Measurements from ENCODE around the gene SAMD10. TPM values are rescaled to one million over a fixed set of nuclear protein-coding genes. Genes with fewer than 3 reads are reported as not detected.

The SAMD10 gene
- total and polyA plus RNA-seq, 4 experiments from 2014 or later: 7.4 to 13.0 (median 8.6) TPM

GRCh38 chr20:63945921-63946920 is 33.2 kb downstream of the SAMD10 start:
- peak in 1 of 5 donors; percentile 24 for DNase-seq
- intact Hi-C loops (cut with micrococcal nuclease): no loop called here
- no peaks in the 10 kb centered on the region for H3K27me3 ChIP-seq (ENCODE audit: insufficient read depth, low read length)
- H3K4me3 Mint-ChIP-seq: peak overlapping the region in 1 of 8 donors; percentile 90
- peaks cover 29 to 66% (median 44%) of the 10 kb centered on the region in 4 donors for H3K4me1 Mint-ChIP-seq
- peak overlapping the region in 4 of 7 donors; percentile 30 to 99 (median 64) for H3K27ac Mint-ChIP-seq
- peaks cover 0 to 2% (median 0%) of the 10 kb centered on the region in 8 donors for H3K9me3 Mint-ChIP-seq
- peaks cover 25% of the 10 kb centered on the region for H3K36me3 ChIP-seq (ENCODE audit: insufficient read depth, low read length)
- H3K36me3 Mint-ChIP-seq: peaks cover 7 to 32% of the 10 kb centered on the region in 2 donors
- H3K27me3 Mint-ChIP-seq: no peaks in the 10 kb centered on the region
- peaks cover 54% of the 10 kb centered on the region for H3K4me1 ChIP-seq (ENCODE audit: insufficient read depth, low read length)
- no peak overlapping the region for H3K27ac ChIP-seq (ENCODE audit: low read depth, low read length)
- H3K9me3 ChIP-seq (ENCODE audit: control insufficient read depth in 1 of 2, low read length in 2 of 2): no peaks in the 10 kb centered on the region
- POLR2A ChIA-PET (ENCODE audit: partially characterized antibody): interaction anchor here (0.9 kb wide), 1 partner anchor 10 kb away, joined by 3 read pairs; the partner anchor contains the start of gene UCKL1
- H3K4me3 ChIP-seq (ENCODE audit: low read length in 2 of 2): no peak overlapping the region
- CTCF ChIA-PET (ENCODE audit: partially characterized antibody): no interaction called here

- Mint-ChIP-seq H3K4me3 (no peak overlapping the region), H3K27me3 (no peaks in the 10 kb centered on the region), H3K9me3 (peaks cover 0 to 2% (median 0%) of the 10 kb centered on the region in 8 donors), H3K4me1 (peaks cover 28 to 61% (median 47%) of the 10 kb centered on the region in 4 donors), H3K27ac (peak overlapping the region in 4 of 7 donors; percentile 18 to 61 (median 40)), H3K36me3 (peaks cover 7 to 37% of the 10 kb centered on the region in 2 donors)
- intact Hi-C loops (cut with micrococcal nuclease): no loop called here
- H3K9me3 ChIP-seq (ENCODE audit: control insufficient read depth in 1 of 2, low read length in 2 of 2): no peaks in the 10 kb centered on the region
- no peak for DNase-seq
- ChIA-PET POLR2A (ENCODE audit: partially characterized antibody) (no interaction called here), CTCF (ENCODE audit: partially characterized antibody) (no interaction called here)
- no peak overlapping the region for H3K4me3 ChIP-seq (ENCODE audit: low read length in 2 of 2)
- H3K27ac ChIP-seq (ENCODE audit: low read depth, low read length): no peak overlapping the region
- H3K4me1 ChIP-seq (ENCODE audit: insufficient read depth, low read length): peaks cover 58% of the 10 kb centered on the region
- no peaks in the 10 kb centered on the region for H3K27me3 ChIP-seq (ENCODE audit: insufficient read depth, low read length)
- H3K36me3 ChIP-seq (ENCODE audit: insufficient read depth, low read length): peaks cover 36% of the 10 kb centered on the region
Observed at GRCh38 chr20:63945031-63945658, 34.3 kb downstream of the SAMD10 start.

- Histone ChIP-seq H3K4me1 (ENCODE audit: insufficient read depth, low read length) (peaks cover 49% of the 10 kb centered on the region), H3K9me3 (ENCODE audit: control insufficient read depth in 1 of 2, low read length in 2 of 2) (no peaks in the 10 kb centered on the region), H3K27me3 (ENCODE audit: insufficient read depth, low read length) (no peaks in the 10 kb centered on the region), H3K36me3 (ENCODE audit: insufficient read depth, low read length) (peaks cover 39% of the 10 kb centered on the region), H3K4me3 (ENCODE audit: low read length in 2 of 2) (no peak overlapping the region), H3K27ac (ENCODE audit: low read depth, low read length) (no peak overlapping the region)
- ChIA-PET POLR2A (ENCODE audit: partially characterized antibody) (interaction anchor here (0.8 kb wide), 1 partner anchor 41 kb away, joined by 3 read pairs; no protein-coding TSS in a partner anchor), CTCF (ENCODE audit: partially characterized antibody) (no interaction called here)
- H3K27ac Mint-ChIP-seq: no peak overlapping the region
- no peak for DNase-seq
- no peaks in the 10 kb centered on the region for H3K27me3 Mint-ChIP-seq
- H3K4me1 Mint-ChIP-seq: peaks cover 28 to 53% (median 43%) of the 10 kb centered on the region in 4 donors
- intact Hi-C loops (cut with micrococcal nuclease): no loop called here
- no peak overlapping the region for H3K4me3 Mint-ChIP-seq
- H3K9me3 Mint-ChIP-seq: peaks cover 0 to 2% (median 0%) of the 10 kb centered on the region in 8 donors
- peaks cover 7 to 37% of the 10 kb centered on the region in 2 donors for H3K36me3 Mint-ChIP-seq
Observed at GRCh38 chr20:63944078-63944941, 35.1 kb downstream of the SAMD10 start.

DNA sequence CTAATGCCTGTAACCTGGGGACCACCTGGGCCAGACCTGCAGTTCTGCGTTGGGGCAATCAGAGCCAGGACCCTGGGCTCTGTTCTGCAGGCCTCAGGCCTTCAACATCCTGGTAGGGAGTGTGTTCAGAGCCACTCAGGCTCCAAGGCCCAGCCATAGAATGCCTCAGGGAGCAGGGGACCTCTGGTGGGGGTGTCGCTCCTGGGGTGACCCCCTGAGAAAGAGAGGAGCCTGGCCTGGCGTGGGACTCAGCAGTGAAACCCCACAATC is 35.7 kb downstream of the SAMD10 start:
- H3K9me3 Mint-ChIP-seq: peaks cover 0 to 2% (median 0%) of the 10 kb centered on the region in 8 donors
- H3K4me3 Mint-ChIP-seq: no peak overlapping the region
- peaks cover 23 to 47% (median 37%) of the 10 kb centered on the region in 4 donors for H3K4me1 Mint-ChIP-seq
- H3K27me3 ChIP-seq (ENCODE audit: insufficient read depth, low read length): no peaks in the 10 kb centered on the region
- no peak overlapping the region for H3K4me3 ChIP-seq (ENCODE audit: low read length in 2 of 2)
- peaks cover 39% of the 10 kb centered on the region for H3K36me3 ChIP-seq (ENCODE audit: insufficient read depth, low read length)
- intact Hi-C loops (cut with micrococcal nuclease): no loop called here
- no peak overlapping the region for H3K27ac ChIP-seq (ENCODE audit: low read depth, low read length)
- POLR2A ChIA-PET (ENCODE audit: partially characterized antibody): interaction anchor here (0.8 to 1.6 kb wide), 2 partner anchors 12 to 41 kb away, joined by 3 to 16 read pairs; partner anchors contain the start of gene UCKL1
- H3K9me3 ChIP-seq (ENCODE audit: control insufficient read depth in 1 of 2, low read length in 2 of 2): no peaks in the 10 kb centered on the region
- peaks cover 7 to 32% of the 10 kb centered on the region in 2 donors for H3K36me3 Mint-ChIP-seq
- H3K27ac Mint-ChIP-seq: no peak overlapping the region
- peaks cover 44% of the 10 kb centered on the region for H3K4me1 ChIP-seq (ENCODE audit: insufficient read depth, low read length)
- no peak for DNase-seq
- no peaks in the 10 kb centered on the region for H3K27me3 Mint-ChIP-seq
- CTCF ChIA-PET (ENCODE audit: partially characterized antibody): no interaction called here

GRCh38 chr20:63942969-63943807 is 36.3 kb downstream of the SAMD10 start:
- Histone ChIP-seq H3K4me3 (ENCODE audit: low read length in 2 of 2) (no peak overlapping the region), H3K36me3 (ENCODE audit: insufficient read depth, low read length) (peaks cover 39% of the 10 kb centered on the region), H3K9me3 (ENCODE audit: control insufficient read depth in 1 of 2, low read length in 2 of 2) (no peaks in the 10 kb centered on the region), H3K27ac (ENCODE audit: low read depth, low read length) (no peak overlapping the region), H3K4me1 (ENCODE audit: insufficient read depth, low read length) (peaks cover 38% of the 10 kb centered on the region), H3K27me3 (ENCODE audit: insufficient read depth, low read length) (no peaks in the 10 kb centered on the region)
- peak overlapping the region in 1 of 8 donors; percentile 8 for H3K4me3 Mint-ChIP-seq
- CTCF ChIA-PET (ENCODE audit: partially characterized antibody): no interaction called here
- POLR2A ChIA-PET (ENCODE audit: partially characterized antibody): interaction anchor here (0.8 to 1.6 kb wide), 3 partner anchors 12 to 40 kb away, joined by 3 to 16 read pairs (median 4); partner anchors contain the start of gene UCKL1
- peak overlapping the region in 1 of 7 donors; percentile 51 for H3K27ac Mint-ChIP-seq
- intact Hi-C loops (cut with micrococcal nuclease): no loop called here
- DNase-seq: no peak
- peaks cover 17 to 42% (median 32%) of the 10 kb centered on the region in 4 donors for H3K4me1 Mint-ChIP-seq
- no peaks in the 10 kb centered on the region for H3K27me3 Mint-ChIP-seq
- H3K36me3 Mint-ChIP-seq: peaks cover 7 to 29% of the 10 kb centered on the region in 2 donors
- peaks cover 0 to 2% (median 0%) of the 10 kb centered on the region in 8 donors for H3K9me3 Mint-ChIP-seq

DNA sequence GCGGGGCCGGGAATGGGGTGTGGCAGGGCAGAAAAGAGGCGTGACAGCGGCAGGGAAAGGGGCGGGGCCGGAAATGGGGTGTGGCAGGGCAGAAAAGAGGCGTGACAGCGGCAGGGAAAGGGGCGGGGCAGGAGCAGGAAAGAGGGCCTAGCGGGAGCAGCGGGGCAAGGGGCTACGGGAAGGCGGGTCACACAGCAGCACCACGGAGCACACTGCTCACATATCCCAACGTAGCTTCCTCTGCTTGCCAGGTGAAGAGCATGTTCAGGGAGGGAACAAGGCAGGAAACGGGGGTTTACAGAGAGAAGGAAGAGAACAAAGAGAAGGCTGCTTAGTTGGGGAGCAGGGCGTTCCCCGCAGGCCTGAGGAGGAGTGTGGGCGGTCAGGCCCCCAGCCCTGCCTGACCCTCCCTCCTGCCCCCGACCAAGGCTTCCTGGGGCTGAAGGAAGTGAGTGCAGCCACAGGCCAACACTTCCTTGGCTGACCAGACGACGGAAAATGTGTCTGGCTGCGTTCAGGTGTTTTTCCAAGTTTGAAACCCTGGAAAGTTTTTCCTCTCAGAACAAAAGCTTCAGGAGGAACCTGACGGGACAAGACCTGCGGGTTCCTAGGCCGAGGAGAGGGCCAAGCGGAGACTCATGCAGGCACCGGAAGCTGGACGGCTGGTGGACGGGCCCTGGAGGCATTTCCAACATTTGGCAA is 37.0 kb downstream of the SAMD10 start:
- intact Hi-C loops (cut with micrococcal nuclease): no loop called here
- peaks cover 10 to 34% (median 25%) of the 10 kb centered on the region in 4 donors for H3K4me1 Mint-ChIP-seq
- H3K27ac Mint-ChIP-seq: peak overlapping the region in 6 of 7 donors; percentile 70 to 92 (median 80)
- no peaks in the 10 kb centered on the region for H3K9me3 ChIP-seq (ENCODE audit: control insufficient read depth in 1 of 2, low read length in 2 of 2)
- H3K27me3 Mint-ChIP-seq: no peaks in the 10 kb centered on the region
- peak overlapping the region; percentile 51 for H3K27ac ChIP-seq (ENCODE audit: low read depth, low read length)
- no peak overlapping the region for H3K4me3 ChIP-seq (ENCODE audit: low read length in 2 of 2)
- H3K4me1 ChIP-seq (ENCODE audit: insufficient read depth, low read length): peaks cover 30% of the 10 kb centered on the region
- ChIA-PET POLR2A (ENCODE audit: partially characterized antibody) (interaction anchor here (0.9 to 1.6 kb wide), 3 partner anchors 12 to 16 kb away, joined by 3 to 16 read pairs (median 4); partner anchors contain the start of gene UCKL1), CTCF (ENCODE audit: partially characterized antibody) (no interaction called here)
- peak in 4 of 5 donors; percentile 32 to 39 (median 33) for DNase-seq
- H3K4me3 Mint-ChIP-seq: peak overlapping the region in 4 of 8 donors; percentile 35 to 64 (median 48)
- H3K27me3 ChIP-seq (ENCODE audit: insufficient read depth, low read length): no peaks in the 10 kb centered on the region
- H3K36me3 ChIP-seq (ENCODE audit: insufficient read depth, low read length): peaks cover 42% of the 10 kb centered on the region
- peaks cover 0 to 2% (median 0%) of the 10 kb centered on the region in 8 donors for H3K9me3 Mint-ChIP-seq
- H3K36me3 Mint-ChIP-seq: peaks cover 7 to 33% of the 10 kb centered on the region in 2 donors

Measured in CD4-positive, alpha-beta memory T cell (primary cell).